ENCODE data around the gene SMPD3. TPM values are rescaled to one million over a fixed set of nuclear protein-coding genes. Genes with fewer than 3 reads are reported as not detected.

Gene SMPD3
- total and polyA plus RNA-seq, 2 of the 8 experiments (the other 6 are each of a cell fraction or from before 2014, with no cell fraction given) = 0.39 to 1.3 TPM

- Histone ChIP-seq H2BK20ac (ENCODE audit: low read length) (no peak overlapping the region), H3K18ac (ENCODE audit: extremely low read depth, low read length) (no peak overlapping the region), H2BK15ac (ENCODE audit: low read length) (no peak overlapping the region), H2BK12ac (ENCODE audit: low read depth, low read length) (no peak overlapping the region), H3K9me3 (ENCODE audit: insufficient read depth in 2 of 2, low read depth in 1 of 2, low read length in 1 of 2) (no peaks in the 10 kb centered on the region), H3K27me3 (replicated peaks in 1 of 4; ENCODE audit: control insufficient read depth in 3 of 4, extremely low read depth in 1 of 4, insufficient read depth in 3 of 4, low read length in 3 of 4) (no peaks in the 10 kb centered on the region; a peak in 1 of 7 replicates), H4K91ac (replicated peaks; ENCODE audit: insufficient read length, low read length) (no peak overlapping the region), H3K23ac (ENCODE audit: insufficient read length) (no peak overlapping the region), H3K4me1 (replicated peaks in 1 of 4; ENCODE audit: control insufficient read depth in 3 of 4, insufficient read depth in 4 of 4, low read length in 3 of 4) (peaks cover 0 to 11% (median 4%) of the 10 kb centered on the region in 4 experiments; a peak in 6 of 7 replicates), H3K23me2 (ENCODE audit: low read depth, low read length) (no peaks in the 10 kb centered on the region), H3K36me3 (ENCODE audit: control insufficient read depth in 2 of 4, insufficient read depth in 4 of 4, low read length in 3 of 4) (no peaks in the 10 kb centered on the region), H4K5ac (ENCODE audit: insufficient read length, low read depth, low read length) (no peak overlapping the region), H2BK5ac (ENCODE audit: low read depth, low read length) (no peak overlapping the region), H3K56ac (replicated peaks; ENCODE audit: insufficient read length, low read depth, low read length) (no peak overlapping the region), H3K79me1 (ENCODE audit: low read depth, low read length) (no peaks in the 10 kb centered on the region), H3K4ac (replicated peaks; ENCODE audit: insufficient read length, low read depth, low read length) (no peak overlapping the region), H3K4me2 (ENCODE audit: insufficient read depth in 1 of 2, low read depth in 2 of 2, low read length in 2 of 2) (no peak overlapping the region), H3K27ac (ENCODE audit: low read depth, low read length) (no peak overlapping the region), H3K79me2 (ENCODE audit: control insufficient read depth in 1 of 2, insufficient read depth in 2 of 2, low read length in 2 of 2) (no peaks in the 10 kb centered on the region), H2BK120ac (replicated peaks; ENCODE audit: low read depth, low read length) (no peak overlapping the region), H4K8ac (ENCODE audit: extremely low read depth, insufficient read depth, low read length) (no peak overlapping the region), H3K14ac (ENCODE audit: insufficient read length) (no peak overlapping the region), H3K9ac (replicated peaks in 1 of 4; ENCODE audit: extremely low read depth in 1 of 4, low read depth in 3 of 4, low read length in 3 of 4) (no peak overlapping the region), H4K20me1 (replicated peaks in 1 of 2; ENCODE audit: control insufficient read depth in 1 of 2, insufficient read depth in 2 of 2, low read length in 2 of 2) (peaks cover 0 to 2% of the 10 kb centered on the region in 2 experiments), H2AK5ac (ENCODE audit: low read depth, low read length) (no peak overlapping the region), H2AFZ (ENCODE audit: low read length) (no peak overlapping the region), H3K4me3 (ENCODE audit: extremely low read depth in 1 of 4, insufficient read depth in 2 of 4, low read depth in 3 of 4, low read length in 4 of 4) (no peak overlapping the region)
- ChIA-PET POLR2A (ENCODE audit: partially characterized antibody) (interaction anchor here (1.0 to 1.2 kb wide), 2 partner anchors 10 to 13 kb away, joined by 3 to 4 read pairs; no protein-coding TSS in a partner anchor), CTCF (ENCODE audit: partially characterized antibody) (interaction anchor here (0.6 to 4.1 kb wide), 6 partner anchors 8 to 174 kb away, joined by 3 to 20 read pairs (median 4); no protein-coding TSS in a partner anchor)
- DNase-seq (ENCODE audit: low read depth in 1 of 2, low spot score in 2 of 2) (no peak), FAIRE-seq (no peak)
- no peak for TF ChIP-seq GTF2F1 (IDR thresholded peaks at IDR 0.05; ENCODE audit: borderline replicate concordance, low read depth, low read length)
- no peak for TF ChIP-seq TAF1 (IDR thresholded peaks at IDR 0.05; ENCODE audit: low read depth, low read length)
- TF ChIP-seq JUND (IDR thresholded peaks at IDR 0.05; ENCODE audit: low read length) = no peak
- no peak for TF ChIP-seq BRCA1 (IDR thresholded peaks at IDR 0.05; ENCODE audit: low read depth, low read length)
- no peak for TF ChIP-seq CEBPB (IDR thresholded peaks at IDR 0.05; ENCODE audit: low read depth, low read length)
- TF ChIP-seq KDM4A (IDR thresholded peaks at IDR 0.05; ENCODE audit: low read depth, low read length, severe bottlenecking) = no peak
- no peak for TF ChIP-seq GABPA (IDR thresholded peaks at IDR 0.05; ENCODE audit: borderline replicate concordance, insufficient read depth, low read length)
- TF ChIP-seq NRF1 (IDR thresholded peaks at IDR 0.05; ENCODE audit: low read depth, low read length) = no peak
- no peak for TF ChIP-seq EP300 (IDR thresholded peaks at IDR 0.05; ENCODE audit: borderline replicate concordance in 1 of 2, low read depth in 2 of 2, low read length in 2 of 2)
- TF ChIP-seq RXRA (IDR thresholded peaks at IDR 0.05; ENCODE audit: insufficient read depth, low read depth, low read length) = no peak
- TF ChIP-seq, protein P1, sequence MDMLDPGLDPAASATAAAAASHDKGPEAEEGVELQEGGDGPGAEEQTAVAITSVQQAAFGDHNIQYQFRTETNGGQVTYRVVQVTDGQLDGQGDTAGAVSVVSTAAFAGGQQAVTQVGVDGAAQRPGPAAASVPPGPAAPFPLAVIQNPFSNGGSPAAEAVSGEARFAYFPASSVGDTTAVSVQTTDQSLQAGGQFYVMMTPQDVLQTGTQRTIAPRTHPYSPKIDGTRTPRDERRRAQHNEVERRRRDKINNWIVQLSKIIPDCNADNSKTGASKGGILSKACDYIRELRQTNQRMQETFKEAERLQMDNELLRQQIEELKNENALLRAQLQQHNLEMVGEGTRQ (IDR thresholded peaks at IDR 0.05; ENCODE audit: low read length) = no peak
- 76% methylated on average over 1 of the region's 1 CpG; no CpG with 5 or more reads in 1 of the 2 experiments for WGBS, 2 experiments (ENCODE audit: extremely low coverage in 1 of 2, insufficient coverage in 1 of 2, insufficient read length in 1 of 2, insufficient replicate concordance in 2 of 2, low coverage in 1 of 2, low lambda C conversion rate in 2 of 2, missing lambda C conversion rate in 1 of 2)
Measured at GRCh38 chr16:68403177-68403576, 45.1 kb downstream of the SMPD3 start.
